HL-60/S4 treated with retinoic acid at 250 ng/mL for 4 days and 3 days (cell line): Measurements from ENCODE around the gene PEX12.

Experiments used
- in situ Hi-C: fragments of 300-500 bp; cut with MboI; formaldehyde crosslinking; loops from 2 replicates; pipeline ENCODE4 v1.7.0; 2022; ENCODE audit warnings: low sequenced_read_pairs

Gene PEX12

GRCh38 chr17:35578197-35578928, at the start of gene PEX12:
PEX12 (minus strand) TSS chr17:35578571; CDS start chr17:35578021, 550 bp downstream.
- in situ Hi-C loops, result no loop called here

- in situ Hi-C loops, result no loop called here
Observed at GRCh38 chr17:35627417-35627816, 49.0 kb upstream of the PEX12 start.

GRCh38 chr17:35621768-35622167, 43.4 kb upstream of the PEX12 start:
- in situ Hi-C loops, result loop anchor here (25.0 kb wide), 1 partner anchor 116 kb away; the partner anchor contains the start of gene RASL10B

- in situ Hi-C loops, result loop anchor here (25.0 kb wide), 1 partner anchor 119 kb away; the partner anchor contains the start of gene RASL10B
Observed at GRCh38 chr17:35618628-35619027, 40.3 kb upstream of the PEX12 start.

GRCh38 chr17:35617505-35617904, 39.1 kb upstream of the PEX12 start:
- in situ Hi-C loops, result loop anchor here (25.0 kb wide), 1 partner anchor 120 kb away; the partner anchor contains the start of gene RASL10B

GRCh38 chr17:35616536-35616935, 38.2 kb upstream of the PEX12 start:
- in situ Hi-C loops, result loop anchor here (25.0 kb wide), 1 partner anchor 121 kb away; the partner anchor contains the start of gene RASL10B

GRCh38 chr17:35614810-35615209, 36.4 kb upstream of the PEX12 start:
- in situ Hi-C loops, result loop anchor here (25.0 kb wide), 1 partner anchor 122 kb away; the partner anchor contains the start of gene RASL10B

- in situ Hi-C loops, result loop anchor here (25.0 kb wide), 1 partner anchor 124 kb away; the partner anchor contains the start of gene RASL10B
Observed at GRCh38 chr17:35612924-35613521, 34.7 kb upstream of the PEX12 start.

GRCh38 chr17:35610746-35611145, 32.4 kb upstream of the PEX12 start:
- in situ Hi-C loops, result loop anchor here (25.0 kb wide), 1 partner anchor 127 kb away; the partner anchor contains the start of gene RASL10B

- in situ Hi-C loops, result loop anchor here (25.0 kb wide), 1 partner anchor 127 kb away; the partner anchor contains the start of gene RASL10B
Observed at GRCh38 chr17:35609831-35610230, 31.5 kb upstream of the PEX12 start.

GRCh38 chr17:35607239-35607847, 29.0 kb upstream of the PEX12 start:
- in situ Hi-C loops, result loop anchor here (25.0 kb wide), 1 partner anchor 130 kb away; the partner anchor contains the start of gene RASL10B

GRCh38 chr17:35605678-35606077, 27.3 kb upstream of the PEX12 start:
- in situ Hi-C loops, result loop anchor here (25.0 kb wide), 1 partner anchor 132 kb away; the partner anchor contains the start of gene RASL10B

GRCh38 chr17:35603674-35604073, 25.3 kb upstream of the PEX12 start:
- in situ Hi-C loops, result loop anchor here (25.0 kb wide), 1 partner anchor 134 kb away; the partner anchor contains the start of gene RASL10B

- in situ Hi-C loops, result no loop called here
Observed at GRCh38 chr17:35597604-35598003, 19.2 kb upstream of the PEX12 start.

- in situ Hi-C loops, result no loop called here
Observed at GRCh38 chr17:35596530-35597233, 18.3 kb upstream of the PEX12 start.

GRCh38 chr17:35596072-35596471, 17.7 kb upstream of the PEX12 start:
- in situ Hi-C loops, result no loop called here

- in situ Hi-C loops, result no loop called here
Observed at GRCh38 chr17:35588196-35588920, 10.0 kb upstream of the PEX12 start.

GRCh38 chr17:35587074-35587961, 8.9 kb upstream of the PEX12 start, which contains the start of gene AP2B1:
AP2B1 (plus strand) TSS chr17:35587322; CDS start chr17:35594031, 6,709 bp downstream.
- in situ Hi-C loops, result no loop called here
